ENCODE results near the gene TRMT61A.
A peak's percentile ranks its signal among the peaks of the same experiment; 100 is the strongest.

Gene TRMT61A

DNA sequence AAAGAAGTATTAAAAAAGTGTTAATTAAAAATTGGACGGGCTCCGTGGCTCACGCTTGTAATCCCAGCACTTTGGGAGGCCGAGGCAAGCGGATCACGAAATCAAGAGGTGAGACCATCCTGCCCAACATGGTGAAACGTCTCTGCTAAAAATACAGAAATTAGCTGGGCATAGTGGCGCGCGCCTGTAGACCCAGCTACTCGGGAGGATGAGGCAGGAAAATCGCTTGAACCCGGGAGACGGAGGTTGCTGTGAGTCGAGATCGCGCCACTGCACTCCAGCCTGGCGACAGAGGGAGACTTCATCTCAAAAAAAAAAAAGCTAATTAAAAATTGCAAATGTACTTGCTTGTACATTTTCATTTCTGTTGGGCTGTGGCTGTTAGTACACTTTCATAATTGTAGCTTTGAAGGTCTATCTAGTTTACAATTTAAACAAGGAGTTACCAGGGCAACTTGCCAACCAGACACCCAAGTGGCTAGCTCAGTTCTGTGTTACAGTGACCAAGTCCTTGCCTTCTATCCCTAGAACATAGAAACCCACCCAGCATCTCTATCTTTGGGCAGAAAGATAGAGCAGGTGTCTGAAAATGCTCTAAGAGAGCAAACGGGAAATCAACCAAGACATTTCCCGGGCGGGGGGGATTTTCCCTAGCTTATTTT, 35.0 kb downstream of the TRMT61A start:
- Histone ChIP-seq H3K27ac (ENCODE audit: low read length) (no peak overlapping the region), H3K4me1 (ENCODE audit: control insufficient read depth in 1 of 2, insufficient read depth in 2 of 2, low read length in 2 of 2) (peaks cover 12 to 41% of the 10 kb centered on the region in 2 donors), H3K27me3 (ENCODE audit: low read depth, low read length) (no peaks in the 10 kb centered on the region), H3K4me3 (ENCODE audit: low read depth in 1 of 2, low read length in 2 of 2) (peak overlapping the region; percentile 77 to 98), H3K36me3 (ENCODE audit: control insufficient read depth in 1 of 2, insufficient read depth in 2 of 2, low read length in 2 of 2) (peaks cover 16 to 17% of the 10 kb centered on the region in 2 donors), H3K9me3 (ENCODE audit: control insufficient read depth in 1 of 2, low read length in 2 of 2) (no peaks in the 10 kb centered on the region)

DNA sequence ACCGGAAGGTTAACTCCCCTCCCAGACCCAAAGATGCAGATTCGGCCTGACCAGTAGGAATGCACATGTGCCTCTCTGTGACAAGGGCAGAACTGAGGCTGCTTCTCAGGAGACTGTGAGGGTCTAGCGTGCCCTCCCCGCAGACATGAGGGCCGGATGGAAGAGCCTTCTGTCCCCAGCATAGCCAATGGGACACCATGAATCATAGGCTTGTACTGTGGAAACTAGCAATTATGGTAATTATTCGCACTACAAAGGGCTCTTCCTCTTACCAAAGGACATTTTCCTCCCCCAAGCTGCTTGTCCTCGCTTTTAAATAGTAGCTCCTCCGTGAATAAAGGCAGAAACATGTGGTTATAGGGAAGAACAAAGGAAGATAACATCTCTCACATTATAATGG, 40.0 kb downstream of the TRMT61A start:
- H3K27ac ChIP-seq (ENCODE audit: low read length), result no peak overlapping the region
- H3K4me3 ChIP-seq (ENCODE audit: low read depth in 1 of 2, low read length in 2 of 2), result no peak overlapping the region
- no peaks in the 10 kb centered on the region for H3K36me3 ChIP-seq (ENCODE audit: control insufficient read depth in 1 of 2, insufficient read depth in 2 of 2, low read length in 2 of 2)
- H3K9me3 ChIP-seq (ENCODE audit: control insufficient read depth in 1 of 2, low read length in 2 of 2), result no peaks in the 10 kb centered on the region
- H3K4me1 ChIP-seq (ENCODE audit: control insufficient read depth in 1 of 2, insufficient read depth in 2 of 2, low read length in 2 of 2), result peaks cover 0 to 12% of the 10 kb centered on the region in 2 donors
- no peaks in the 10 kb centered on the region for H3K27me3 ChIP-seq (ENCODE audit: low read depth, low read length)

DNA sequence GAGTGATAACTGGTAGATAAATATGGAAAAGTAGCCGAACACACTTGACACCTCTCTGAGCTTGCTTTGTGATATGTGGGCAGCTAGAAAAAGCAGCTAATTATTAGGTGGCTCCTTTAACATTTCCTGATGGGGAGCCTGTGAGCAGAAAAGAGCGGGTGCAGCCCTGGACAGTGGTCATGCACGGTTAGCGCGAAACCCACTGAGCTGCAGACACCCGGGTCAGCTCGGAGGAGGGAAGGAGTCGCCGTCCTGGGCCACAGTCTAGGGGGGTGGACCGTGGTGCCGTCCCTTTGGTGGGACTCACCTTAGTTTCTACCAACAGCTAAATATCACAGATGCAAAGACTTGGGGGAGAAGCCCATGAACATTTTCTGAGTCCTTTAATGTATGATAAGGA, 40.4 kb downstream of the TRMT61A start:
- Histone ChIP-seq H3K4me3 (ENCODE audit: low read depth in 1 of 2, low read length in 2 of 2) (no peak overlapping the region), H3K36me3 (ENCODE audit: control insufficient read depth in 1 of 2, insufficient read depth in 2 of 2, low read length in 2 of 2) (peaks cover 3 to 4% of the 10 kb centered on the region in 2 donors), H3K9me3 (ENCODE audit: control insufficient read depth in 1 of 2, low read length in 2 of 2) (no peaks in the 10 kb centered on the region), H3K4me1 (ENCODE audit: control insufficient read depth in 1 of 2, insufficient read depth in 2 of 2, low read length in 2 of 2) (peaks cover 0 to 10% of the 10 kb centered on the region in 2 donors), H3K27me3 (ENCODE audit: low read depth, low read length) (no peaks in the 10 kb centered on the region), H3K27ac (ENCODE audit: low read length) (no peak overlapping the region)

DNA sequence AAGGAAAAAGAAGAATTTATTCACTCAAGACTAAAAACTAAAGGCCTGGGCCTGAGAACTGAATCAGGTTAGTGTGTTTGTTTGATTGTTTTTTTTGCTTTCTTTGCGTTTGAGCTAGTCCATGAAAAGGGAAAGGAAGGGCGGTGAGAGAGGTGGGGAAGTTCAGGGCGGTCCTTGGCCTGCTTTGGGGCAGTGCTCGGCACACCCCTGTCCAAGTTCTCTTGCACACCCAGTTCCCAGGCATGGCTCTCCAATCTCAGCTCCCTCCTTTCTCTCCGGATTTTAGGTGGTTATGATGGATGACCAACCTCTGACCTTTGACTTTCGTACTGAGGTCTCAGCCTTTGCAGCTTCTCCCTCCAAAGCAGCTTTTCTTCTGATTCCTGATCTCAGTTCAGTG, 45.1 kb downstream of the TRMT61A start:
- Histone ChIP-seq H3K27ac (ENCODE audit: low read length) (no peak overlapping the region), H3K36me3 (ENCODE audit: control insufficient read depth in 1 of 2, insufficient read depth in 2 of 2, low read length in 2 of 2) (peaks cover 12 to 15% of the 10 kb centered on the region in 2 donors), H3K4me3 (ENCODE audit: low read depth in 1 of 2, low read length in 2 of 2) (no peak overlapping the region), H3K9me3 (ENCODE audit: control insufficient read depth in 1 of 2, low read length in 2 of 2) (no peaks in the 10 kb centered on the region), H3K27me3 (ENCODE audit: low read depth, low read length) (no peaks in the 10 kb centered on the region), H3K4me1 (ENCODE audit: control insufficient read depth in 1 of 2, insufficient read depth in 2 of 2, low read length in 2 of 2) (peaks cover 4 to 31% of the 10 kb centered on the region in 2 donors)

DNA sequence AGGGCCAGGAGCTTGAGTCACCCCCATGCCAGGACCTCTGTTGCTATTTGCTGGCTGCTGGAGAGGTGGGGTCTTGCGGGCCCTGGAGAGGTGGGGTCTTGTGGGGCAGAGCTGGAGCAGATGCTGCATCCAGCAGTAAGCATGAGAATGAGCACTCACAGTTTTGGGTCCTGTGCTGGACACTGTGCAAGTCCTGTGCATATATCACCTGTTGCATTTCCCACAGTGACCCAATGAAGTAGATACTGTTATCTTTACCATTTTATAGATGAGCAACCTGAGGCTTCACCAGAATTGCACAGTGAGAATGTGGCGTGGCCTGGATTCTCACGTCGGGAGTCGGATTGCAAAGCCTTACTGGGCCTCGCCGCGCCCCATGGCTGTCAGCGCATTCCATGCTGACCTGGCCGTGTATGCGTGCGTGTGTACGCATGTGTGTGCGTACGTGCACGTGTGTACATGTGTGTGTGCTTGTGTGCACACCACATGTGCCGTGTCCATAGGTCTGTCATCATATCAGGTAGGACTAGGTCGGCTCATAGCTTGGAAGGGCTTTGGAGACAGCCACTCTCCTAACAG, 45.8 kb downstream of the TRMT61A start:
- no peaks in the 10 kb centered on the region for H3K27me3 ChIP-seq (ENCODE audit: low read depth, low read length)
- H3K9me3 ChIP-seq (ENCODE audit: control insufficient read depth in 1 of 2, low read length in 2 of 2), result no peaks in the 10 kb centered on the region
- peaks cover 4 to 31% of the 10 kb centered on the region in 2 donors for H3K4me1 ChIP-seq (ENCODE audit: control insufficient read depth in 1 of 2, insufficient read depth in 2 of 2, low read length in 2 of 2)
- H3K36me3 ChIP-seq (ENCODE audit: control insufficient read depth in 1 of 2, insufficient read depth in 2 of 2, low read length in 2 of 2), result peaks cover 12 to 15% of the 10 kb centered on the region in 2 donors
- H3K4me3 ChIP-seq (ENCODE audit: low read depth in 1 of 2, low read length in 2 of 2), result no peak overlapping the region
- no peak overlapping the region for H3K27ac ChIP-seq (ENCODE audit: low read length)

DNA sequence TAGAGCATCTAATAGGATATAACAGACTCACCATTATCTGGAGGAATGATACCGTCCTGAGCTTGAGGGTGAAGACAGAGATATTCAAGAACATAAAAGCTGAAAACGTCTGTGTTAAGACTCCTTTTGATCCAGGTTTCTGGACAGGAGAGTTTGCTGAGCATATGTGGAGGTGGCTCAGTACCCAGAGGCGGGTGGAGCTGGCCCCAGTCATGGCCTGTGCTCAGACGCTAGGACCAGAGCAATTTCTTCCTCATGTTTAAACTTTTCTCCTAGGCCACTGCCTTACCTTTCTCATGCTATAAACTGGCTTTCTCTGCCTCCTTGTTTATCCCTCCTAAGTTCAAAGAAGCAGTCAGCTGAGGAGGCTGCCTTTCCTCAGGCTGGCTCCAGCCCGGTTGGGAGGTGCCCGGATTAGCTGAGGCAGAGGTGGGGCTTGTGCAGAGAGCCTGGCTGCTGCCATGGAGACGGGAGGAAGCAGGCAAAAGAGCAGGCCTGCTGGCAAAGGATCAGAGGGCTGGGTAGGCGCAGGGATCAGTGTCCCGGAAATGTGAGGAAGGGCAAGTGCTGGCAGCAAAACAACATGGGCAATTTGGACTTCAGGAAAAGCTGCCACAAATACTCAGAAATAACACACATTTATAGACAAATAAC, 47.5 kb downstream of the TRMT61A start:
- peaks cover 4 to 26% of the 10 kb centered on the region in 2 donors for H3K4me1 ChIP-seq (ENCODE audit: control insufficient read depth in 1 of 2, insufficient read depth in 2 of 2, low read length in 2 of 2)
- H3K27me3 ChIP-seq (ENCODE audit: low read depth, low read length), result no peaks in the 10 kb centered on the region
- H3K27ac ChIP-seq (ENCODE audit: low read length), result peak overlapping the region; percentile 62
- peaks cover 17 to 19% of the 10 kb centered on the region in 2 donors for H3K36me3 ChIP-seq (ENCODE audit: control insufficient read depth in 1 of 2, insufficient read depth in 2 of 2, low read length in 2 of 2)
- H3K9me3 ChIP-seq (ENCODE audit: control insufficient read depth in 1 of 2, low read length in 2 of 2), result no peaks in the 10 kb centered on the region
- H3K4me3 ChIP-seq (ENCODE audit: low read depth in 1 of 2, low read length in 2 of 2), result no peak overlapping the region

DNA sequence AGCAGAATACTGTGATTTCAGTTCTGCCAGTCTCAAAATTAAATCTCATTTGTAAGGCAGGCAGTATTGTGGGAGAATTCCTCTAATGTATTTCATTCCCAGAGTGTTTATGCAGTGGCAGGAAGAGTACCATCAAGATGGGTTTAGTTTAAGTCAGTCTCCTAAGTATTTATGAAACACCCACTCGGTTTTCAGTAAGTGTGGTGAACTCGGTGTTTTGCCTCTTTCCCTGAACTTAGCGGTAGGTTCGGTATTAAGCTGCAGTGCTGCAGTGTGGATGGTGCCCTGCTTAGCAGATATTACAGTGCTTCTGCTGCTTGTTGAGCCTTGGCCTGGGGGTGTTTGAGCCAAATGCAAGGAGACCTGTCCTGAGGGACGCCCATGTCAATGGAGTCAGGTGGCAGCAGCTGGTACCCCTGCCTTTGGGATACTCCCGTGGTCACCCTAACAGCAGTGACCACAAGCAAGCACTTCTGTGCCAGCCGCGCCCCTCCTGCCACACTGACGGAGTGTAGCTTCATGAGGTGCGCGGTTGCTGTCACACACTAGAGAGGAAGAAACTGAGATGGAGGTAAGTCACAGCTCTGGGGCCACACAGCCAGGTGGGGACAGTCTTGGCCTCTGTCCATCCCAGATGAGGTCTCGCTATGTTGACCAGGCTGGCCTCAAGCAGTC, 49.5 kb downstream of the TRMT61A start:
- H3K27ac ChIP-seq (ENCODE audit: low read length), result no peak overlapping the region
- H3K27me3 ChIP-seq (ENCODE audit: low read depth, low read length), result no peaks in the 10 kb centered on the region
- no peaks in the 10 kb centered on the region for H3K9me3 ChIP-seq (ENCODE audit: control insufficient read depth in 1 of 2, low read length in 2 of 2)
- peaks cover 4 to 26% of the 10 kb centered on the region in 2 donors for H3K4me1 ChIP-seq (ENCODE audit: control insufficient read depth in 1 of 2, insufficient read depth in 2 of 2, low read length in 2 of 2)
- peaks cover 20 to 24% of the 10 kb centered on the region in 2 donors for H3K36me3 ChIP-seq (ENCODE audit: control insufficient read depth in 1 of 2, insufficient read depth in 2 of 2, low read length in 2 of 2)
- no peak overlapping the region for H3K4me3 ChIP-seq (ENCODE audit: low read depth in 1 of 2, low read length in 2 of 2)

DNA sequence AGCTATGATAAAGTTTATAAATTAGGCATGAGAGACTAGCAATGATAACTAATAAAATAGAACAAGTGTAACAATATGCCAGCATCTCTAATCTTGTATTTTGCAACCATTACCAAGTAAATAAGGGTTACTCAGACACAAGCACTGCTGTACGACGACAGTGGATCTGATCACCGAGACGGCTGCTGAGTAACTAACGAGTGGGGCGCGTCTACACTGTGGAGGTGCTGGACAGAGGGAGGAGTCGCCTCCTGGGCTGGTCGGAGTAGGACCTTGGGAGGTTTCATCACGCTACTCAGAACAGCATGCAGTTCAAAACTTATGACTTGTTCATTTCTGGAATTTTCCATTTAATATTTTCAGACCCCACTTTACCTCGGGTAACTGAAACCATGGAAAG, 52.2 kb downstream of the TRMT61A start:
- no peak overlapping the region for H3K27ac ChIP-seq (ENCODE audit: low read length)
- no peaks in the 10 kb centered on the region for H3K27me3 ChIP-seq (ENCODE audit: low read depth, low read length)
- peaks cover 3 to 14% of the 10 kb centered on the region in 2 donors for H3K4me1 ChIP-seq (ENCODE audit: control insufficient read depth in 1 of 2, insufficient read depth in 2 of 2, low read length in 2 of 2)
- H3K4me3 ChIP-seq (ENCODE audit: low read depth in 1 of 2, low read length in 2 of 2), result no peak overlapping the region
- H3K36me3 ChIP-seq (ENCODE audit: control insufficient read depth in 1 of 2, insufficient read depth in 2 of 2, low read length in 2 of 2), result peaks cover 7 to 17% of the 10 kb centered on the region in 2 donors
- no peaks in the 10 kb centered on the region for H3K9me3 ChIP-seq (ENCODE audit: control insufficient read depth in 1 of 2, low read length in 2 of 2)

DNA sequence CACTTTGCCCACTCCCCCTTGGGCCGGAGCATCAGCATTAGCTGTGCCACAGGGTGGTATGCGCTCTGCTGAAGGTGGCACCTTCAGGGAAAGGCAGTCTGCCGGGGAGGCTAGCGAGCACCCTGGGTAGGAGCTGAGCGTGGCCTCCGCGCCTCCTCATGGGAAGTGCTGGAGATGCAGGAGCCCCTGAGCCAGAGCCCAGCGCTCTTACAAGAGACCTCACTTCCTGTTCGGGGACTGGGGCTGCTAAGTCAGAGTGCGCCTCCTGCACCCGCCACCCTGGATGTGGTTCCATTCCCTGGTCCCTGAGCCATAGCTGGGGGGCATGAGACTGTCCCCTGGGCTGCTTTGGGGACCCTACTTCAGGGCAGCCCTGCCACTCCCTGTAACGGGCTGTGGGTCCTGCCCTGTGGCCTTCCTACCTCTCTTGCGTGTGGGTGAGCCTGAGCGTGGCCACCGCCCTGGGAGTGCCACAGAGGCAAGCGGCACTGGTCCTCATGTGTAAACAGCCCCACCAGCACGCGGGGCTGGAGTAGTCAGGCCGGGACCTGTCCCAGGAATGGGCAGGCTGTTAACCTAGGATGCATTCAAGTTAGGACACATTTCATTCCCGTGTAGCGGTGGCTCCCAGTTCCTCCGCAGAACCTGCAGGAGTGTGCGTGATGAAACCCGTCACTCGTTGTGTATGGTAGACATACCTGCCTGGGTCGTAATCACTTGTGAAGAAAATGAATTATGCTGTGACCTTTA, 53.1 kb downstream of the TRMT61A start:
- peaks cover 7 to 17% of the 10 kb centered on the region in 2 donors for H3K36me3 ChIP-seq (ENCODE audit: control insufficient read depth in 1 of 2, insufficient read depth in 2 of 2, low read length in 2 of 2)
- H3K27me3 ChIP-seq (ENCODE audit: low read depth, low read length), result no peaks in the 10 kb centered on the region
- no peak overlapping the region for H3K4me3 ChIP-seq (ENCODE audit: low read depth in 1 of 2, low read length in 2 of 2)
- peaks cover 0 to 4% of the 10 kb centered on the region in 2 donors for H3K4me1 ChIP-seq (ENCODE audit: control insufficient read depth in 1 of 2, insufficient read depth in 2 of 2, low read length in 2 of 2)
- H3K27ac ChIP-seq (ENCODE audit: low read length), result no peak overlapping the region
- H3K9me3 ChIP-seq (ENCODE audit: control insufficient read depth in 1 of 2, low read length in 2 of 2), result no peaks in the 10 kb centered on the region

DNA sequence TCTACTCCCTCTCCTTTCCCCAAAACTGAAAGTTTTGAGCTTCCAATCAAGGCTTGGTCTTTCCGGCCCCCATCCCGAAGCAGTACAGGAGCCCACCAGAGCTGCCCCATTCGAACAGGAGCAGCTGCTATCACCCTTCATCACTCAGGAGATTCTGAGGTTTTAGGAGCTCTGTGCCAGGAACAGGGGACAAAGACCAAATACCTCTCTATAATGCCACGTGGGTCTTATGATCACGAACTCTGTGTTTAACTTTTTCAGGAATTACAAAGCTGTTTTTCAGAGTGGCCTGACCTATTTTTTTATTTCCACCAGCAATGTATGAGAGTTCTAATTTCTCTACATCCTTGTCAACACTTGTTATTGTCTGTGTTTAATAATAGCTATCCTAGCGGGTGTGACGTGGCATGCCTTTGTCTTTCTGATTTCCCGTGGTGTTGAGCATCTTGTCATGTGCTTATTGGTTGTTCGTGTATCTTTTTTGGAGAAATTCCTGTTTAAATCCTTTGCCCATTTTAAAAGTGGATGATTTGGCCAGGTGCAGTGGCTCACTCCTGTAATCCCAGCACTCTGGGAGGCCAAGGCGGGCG, 55.4 kb downstream of the TRMT61A start:
- Histone ChIP-seq H3K4me3 (ENCODE audit: low read depth in 1 of 2, low read length in 2 of 2) (no peak overlapping the region), H3K27me3 (ENCODE audit: low read depth, low read length) (no peaks in the 10 kb centered on the region), H3K9me3 (ENCODE audit: control insufficient read depth in 1 of 2, low read length in 2 of 2) (no peaks in the 10 kb centered on the region), H3K36me3 (ENCODE audit: control insufficient read depth in 1 of 2, insufficient read depth in 2 of 2, low read length in 2 of 2) (peaks cover 12 to 20% of the 10 kb centered on the region in 2 donors), H3K4me1 (ENCODE audit: control insufficient read depth in 1 of 2, insufficient read depth in 2 of 2, low read length in 2 of 2) (no peaks in the 10 kb centered on the region), H3K27ac (ENCODE audit: low read length) (no peak overlapping the region)
